Measurements from ENCODE around the gene AP4M1.
"Not testable (repeated sequence)": the region's sequence is repeated elsewhere in the genome, so short reads cannot be mapped to it uniquely, and the experiment has no call there.

The AP4M1 gene

DNA sequence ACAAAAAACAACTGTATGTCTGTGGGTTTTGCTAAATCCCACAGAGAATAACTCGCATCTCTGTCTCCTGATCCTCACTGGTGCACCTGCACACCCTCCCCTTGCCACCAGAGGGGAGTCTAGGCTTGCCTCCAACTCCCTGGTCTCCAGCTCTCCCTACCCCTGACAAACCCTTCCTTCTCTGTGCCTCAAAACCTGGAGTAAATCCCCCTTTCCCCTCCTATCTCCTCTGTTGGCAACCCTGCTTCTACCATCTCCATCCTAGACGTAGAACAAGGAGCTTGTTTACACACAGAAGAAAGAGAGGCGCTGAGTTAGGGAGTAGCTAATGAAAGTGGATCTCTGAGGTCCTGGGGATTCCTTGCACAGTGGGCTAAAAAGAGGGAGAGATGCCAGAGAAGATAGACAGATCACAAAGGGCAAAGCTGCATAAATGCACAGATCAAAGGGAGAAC, 31.3 kb downstream of the AP4M1 start:
- peak; percentile 51 for DNase-seq

- DNase-seq = no peak
Observed at GRCh38 chr7:100137851-100138760, 36.7 kb downstream of the AP4M1 start.

- DNase-seq = no peak
Observed at GRCh38 chr7:100141555-100141949, 40.1 kb downstream of the AP4M1 start.

DNA sequence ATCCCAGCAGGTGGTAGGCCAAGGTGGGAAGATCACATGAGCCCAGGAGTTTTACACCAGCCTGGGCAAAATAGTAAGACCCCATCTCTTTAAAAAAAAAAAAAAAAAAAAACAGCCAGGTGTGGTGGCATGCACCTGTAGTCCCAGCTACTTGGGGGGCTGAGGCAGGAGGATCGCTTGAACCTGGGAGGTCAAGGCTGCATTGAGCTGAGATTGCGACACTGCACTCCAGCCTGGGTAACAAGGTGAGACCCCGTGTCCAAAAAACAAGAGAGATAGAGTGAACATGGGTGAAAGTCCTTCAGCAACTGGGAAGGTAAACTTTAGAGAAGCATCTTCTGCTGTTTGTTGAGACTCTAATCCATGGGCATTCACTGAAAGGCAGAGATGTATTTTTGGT, 41.0 kb downstream of the AP4M1 start:
- DNase-seq = no peak

DNA sequence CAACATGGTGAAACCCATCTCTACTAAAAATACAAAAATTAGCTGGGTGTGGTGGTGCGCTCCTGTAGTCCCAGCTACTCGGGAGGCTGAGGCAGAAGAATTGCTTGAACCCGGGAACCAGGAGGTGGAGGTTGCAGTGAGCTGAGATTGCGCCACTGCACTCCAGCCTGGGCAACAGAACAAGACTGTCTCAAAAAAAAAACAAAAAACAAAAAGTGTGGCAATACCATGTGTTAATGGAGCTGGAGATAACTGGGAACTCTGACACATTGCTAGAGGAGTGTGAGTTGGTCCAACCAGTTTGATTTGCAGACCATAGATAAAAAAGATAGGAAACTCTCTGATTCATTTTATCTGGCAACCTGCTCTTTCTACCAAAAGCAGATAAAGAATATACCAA, 44.9 kb downstream of the AP4M1 start:
- not testable (repeated sequence) for DNase-seq

DNA sequence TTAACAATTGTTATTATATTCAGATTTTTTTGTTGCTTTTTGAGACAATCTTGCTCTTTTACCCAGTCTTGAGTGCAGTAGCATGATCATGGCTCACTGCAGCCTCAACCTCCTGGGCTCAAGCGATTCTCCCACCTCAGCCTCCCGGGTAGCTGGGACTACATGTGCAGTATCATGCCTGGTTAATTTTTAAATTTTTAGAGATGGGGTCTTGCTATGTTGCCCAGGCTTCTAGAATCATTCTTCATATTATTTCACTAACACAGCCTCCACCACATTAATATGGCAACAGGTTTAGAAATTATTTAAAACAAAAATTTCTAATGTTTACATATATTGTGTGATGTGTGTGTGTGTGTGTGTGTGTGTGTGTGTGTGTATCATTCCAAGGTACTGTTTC, 45.8 kb downstream of the AP4M1 start:
- DNase-seq = no peak

- no peak for DNase-seq
Observed at GRCh38 chr7:100148225-100148558, 46.7 kb downstream of the AP4M1 start.

GRCh38 chr7:100148559-100149328, 47.3 kb downstream of the AP4M1 start, which contains the start of gene LAMTOR4:
LAMTOR4 (plus strand) TSS chr7:100148918; CDS start chr7:100148973, 55 bp downstream.
- peak; percentile 98 for DNase-seq

DNA sequence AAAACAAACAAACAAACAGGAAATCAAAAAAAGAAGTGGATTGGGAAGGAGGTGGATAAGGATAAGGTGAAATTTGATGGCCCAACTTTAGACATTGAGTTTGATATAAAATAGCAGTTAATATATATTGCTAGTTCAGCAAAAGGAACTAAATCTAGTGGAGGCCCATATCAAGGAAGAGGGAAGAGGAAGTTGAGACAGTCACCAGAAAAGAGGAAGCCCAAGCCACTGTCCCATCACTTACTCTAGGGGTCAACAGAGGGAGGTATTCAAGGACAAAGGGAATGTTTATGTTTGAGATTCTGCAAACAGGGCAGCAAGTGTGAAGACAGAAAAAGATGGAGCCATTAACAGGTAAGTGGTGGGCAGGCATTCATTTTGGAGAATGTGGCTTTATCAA, 51.0 kb downstream of the AP4M1 start:
- DNase-seq = no peak

GRCh38 chr7:100152937-100153666, 51.7 kb downstream of the AP4M1 start:
- DNase-seq = no peak

DNA sequence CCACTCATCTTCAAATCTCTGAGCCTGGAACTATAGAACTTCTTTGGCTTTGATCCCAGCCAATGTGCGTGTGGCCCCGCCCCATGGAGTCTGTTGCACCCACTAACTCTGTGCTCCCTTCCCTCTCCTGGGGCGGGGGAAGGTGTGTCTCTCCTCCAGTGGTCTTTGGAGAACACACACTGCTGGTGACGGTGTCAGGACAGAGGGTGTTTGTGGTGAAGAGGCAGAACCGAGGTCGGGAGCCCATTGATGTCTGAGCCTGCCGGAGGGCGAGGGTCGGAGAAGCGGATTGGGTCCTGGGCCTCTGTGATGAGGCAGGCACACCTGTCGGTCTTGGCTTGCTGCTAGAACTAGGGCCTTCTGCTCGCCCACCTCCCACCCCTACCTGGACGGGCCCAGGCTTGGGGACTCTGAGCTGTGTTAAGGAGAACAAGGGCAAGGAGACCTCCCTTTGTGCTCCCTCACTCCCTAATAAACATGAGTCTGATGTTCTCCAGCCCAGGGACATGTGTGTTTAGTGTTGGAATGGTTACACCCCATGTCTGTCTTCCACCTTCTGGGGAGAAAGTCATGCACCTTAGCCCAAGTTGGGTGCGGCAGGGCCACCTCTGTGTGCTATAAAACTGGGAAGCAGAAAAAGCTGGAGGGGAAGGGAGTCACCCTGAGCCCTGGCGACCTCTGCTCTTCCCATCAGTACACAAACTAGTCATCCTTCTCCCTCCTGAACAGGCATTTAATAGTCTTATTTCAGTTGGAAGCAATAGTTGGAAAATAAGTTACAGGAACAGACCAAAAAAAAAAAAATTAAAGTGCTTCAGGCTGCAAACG, 52.5 kb downstream of the AP4M1 start:
- DNase-seq = no peak

- no peak for DNase-seq
Observed at GRCh38 chr7:100154651-100155491, 53.4 kb downstream of the AP4M1 start.

DNA sequence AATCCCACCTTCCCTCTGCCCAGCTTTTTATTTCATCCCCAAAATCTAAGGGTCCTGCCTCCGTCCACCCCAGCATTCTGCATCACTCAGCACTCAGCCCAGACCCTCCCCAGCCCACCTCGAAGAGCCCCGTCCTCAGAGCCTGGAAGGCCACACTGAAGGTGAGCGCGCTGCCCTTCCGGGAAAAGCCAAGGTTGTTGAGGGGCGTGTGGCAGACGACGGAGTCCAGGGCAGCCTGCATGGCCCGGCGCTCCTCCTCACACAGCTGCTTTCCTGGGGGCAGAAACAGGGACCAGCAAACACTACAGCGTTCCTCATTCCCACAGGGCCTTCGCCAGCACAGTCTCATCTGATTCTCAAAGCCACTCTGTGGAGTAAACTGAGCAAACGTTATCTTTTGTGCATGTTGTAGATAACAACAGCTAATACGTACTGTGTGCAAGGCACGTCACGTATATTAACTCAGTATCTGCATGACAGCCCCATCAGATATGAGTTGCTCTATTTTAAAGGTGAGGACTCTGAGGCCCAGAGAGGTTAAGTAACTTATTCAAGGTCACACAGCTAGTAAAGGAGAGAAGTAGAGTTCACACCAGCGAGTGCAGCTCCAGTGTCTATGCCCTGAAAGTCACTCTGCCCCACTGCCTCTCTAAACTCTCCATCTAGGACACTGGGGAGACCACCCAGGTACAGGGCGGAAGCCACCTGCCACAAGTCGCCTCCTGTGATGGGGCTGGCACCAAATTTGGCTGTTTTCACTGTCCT, 54.3 kb downstream of the AP4M1 start:
- DNase-seq = no peak

- no peak for DNase-seq
Observed at GRCh38 chr7:100156331-100157068, 55.1 kb downstream of the AP4M1 start.

DNA sequence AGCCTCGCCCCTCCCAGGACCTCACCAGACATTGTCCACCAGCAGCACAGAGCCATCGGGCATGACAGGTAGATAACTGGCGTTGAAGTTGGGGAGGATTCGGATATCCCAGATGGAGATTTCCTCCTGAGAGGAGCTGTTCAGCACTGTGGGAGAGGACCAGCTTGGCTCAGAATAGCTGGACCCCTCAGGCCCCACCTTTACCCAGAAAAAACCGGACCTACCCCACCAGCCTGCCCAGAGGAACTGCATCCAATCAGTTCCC, 55.6 kb downstream of the AP4M1 start:
- DNase-seq = no peak

- no peak for DNase-seq
Observed at GRCh38 chr7:100157334-100158228, 56.1 kb downstream of the AP4M1 start.
